ENCODE results near the gene C1QB. TPM values are rescaled to one million over a fixed set of nuclear protein-coding genes. Genes with fewer than 3 reads are reported as not detected.

Gene C1QB
- total RNA-seq, 6 donors from 2014 or later = 391 to 1,763 (median 1,026) TPM

DNA sequence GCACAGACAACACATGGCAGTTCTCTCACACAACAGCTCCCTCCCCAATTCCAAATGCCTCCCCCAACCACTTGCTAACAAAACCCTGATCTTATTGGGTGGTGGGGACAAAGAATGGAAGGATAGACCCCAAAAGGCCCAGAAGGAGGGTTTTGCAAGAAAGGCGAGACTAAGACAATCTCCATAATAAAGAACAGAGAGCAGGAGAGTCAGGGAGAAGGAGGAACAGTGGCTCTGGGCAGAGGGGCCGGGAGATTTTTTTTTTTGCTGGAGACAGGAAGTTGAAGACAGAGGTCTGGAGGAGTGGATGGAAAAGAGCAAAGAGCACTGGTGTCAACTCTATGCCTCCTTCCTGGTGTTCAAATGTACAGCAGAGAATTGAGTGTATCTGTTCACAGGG lies 23.1 kb upstream of the C1QB start:
- no peak for DNase-seq
- 35 to 44% methylated on average over 2 of the region's 2 CpGs for WGBS, 2 donors
- TF ChIP-seq EP300 (IDR thresholded peaks at IDR 0.05) (no peak), POLR2A (IDR thresholded peaks at IDR 0.05) (no peak), CTCF (IDR thresholded peaks at IDR 0.05) (no peak), POLR2AphosphoS5 (IDR thresholded peaks at IDR 0.05) (no peak)
- Histone ChIP-seq H3K27me3 (peaks cover 0 to 2% (median 0%) of the 10 kb centered on the region in 4 donors), H3K9me3 (no peaks in the 10 kb centered on the region), H3K4me1 (no peaks in the 10 kb centered on the region), H3K4me3 (no peak overlapping the region), H3K27ac (no peak overlapping the region), H3K36me3 (no peaks in the 10 kb centered on the region)
- no peak for ATAC-seq (ENCODE audit: low FRiP score in 2 of 2)

DNA sequence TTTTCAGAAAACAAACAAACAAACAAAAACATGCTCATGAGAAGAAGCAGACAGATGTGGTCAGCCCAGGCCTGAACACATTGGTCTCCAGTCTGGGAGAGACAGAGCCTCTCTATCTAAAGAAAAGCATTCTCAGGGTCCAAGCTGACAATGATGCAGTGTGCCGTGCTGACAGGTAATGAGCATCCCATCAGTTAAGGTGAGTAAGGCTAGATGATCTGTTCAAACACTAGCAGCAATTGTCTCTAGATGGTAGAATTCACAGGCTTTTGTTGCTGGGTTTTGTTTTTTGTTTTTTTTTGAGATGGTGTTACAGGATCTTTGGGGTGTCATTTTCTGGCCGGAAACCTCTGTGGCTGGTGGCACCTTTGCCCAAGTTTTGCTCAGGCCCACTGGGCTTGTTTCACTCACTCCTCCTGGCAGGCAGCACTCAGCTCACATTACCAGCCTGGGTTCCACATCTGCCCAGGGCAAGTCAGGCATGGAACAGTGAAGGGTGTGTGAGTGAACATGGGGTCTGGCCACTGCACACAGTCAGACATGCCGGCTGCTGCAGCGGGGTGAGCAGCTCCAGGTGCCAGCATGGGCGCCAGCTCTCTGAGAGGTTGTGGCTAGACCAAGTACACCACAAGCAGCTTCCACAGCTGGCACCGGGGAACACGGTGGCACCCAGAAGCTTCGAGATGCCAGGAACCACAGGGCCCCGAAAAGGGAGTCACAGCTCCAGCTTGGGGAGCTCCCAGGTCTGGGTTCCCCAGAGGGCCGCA lies 19.2 kb upstream of the C1QB start:
- DNase-seq (no peak), ATAC-seq (ENCODE audit: low FRiP score in 2 of 2) (no peak)
- Histone ChIP-seq H3K9me3 (no peaks in the 10 kb centered on the region), H3K4me1 (no peaks in the 10 kb centered on the region), H3K4me3 (no peak overlapping the region), H3K27ac (no peak overlapping the region), H3K36me3 (no peaks in the 10 kb centered on the region), H3K27me3 (no peaks in the 10 kb centered on the region)
- WGBS, 2 donors = 74 to 91% methylated on average over 6 to 10 of the region's 10 CpGs
- TF ChIP-seq POLR2AphosphoS5 (IDR thresholded peaks at IDR 0.05) = no peak
- TF ChIP-seq POLR2A (IDR thresholded peaks at IDR 0.05) = no peak
- TF ChIP-seq EP300 (IDR thresholded peaks at IDR 0.05) = no peak
- no peak for TF ChIP-seq CTCF (IDR thresholded peaks at IDR 0.05)

GRCh38 chr1:22635436-22635835 lies 17.6 kb upstream of the C1QB start:
- 66 to 73% methylated on average over 7 of the region's 7 CpGs for WGBS, 2 donors

GRCh38 chr1:22636353-22636752 lies 16.7 kb upstream of the C1QB start, which contains the start of gene C1QA:
Gene C1QA (plus strand): TSS chr1:22636628. CDS start chr1:22637617, 989 bp downstream.
- Histone ChIP-seq H3K36me3 (no peaks in the 10 kb centered on the region), H3K27me3 (no peaks in the 10 kb centered on the region), H3K4me1 (no peaks in the 10 kb centered on the region), H3K27ac (peak within 1 kb of the TSS in 3 of 4 donors; percentile 15 to 62 (median 40)), H3K4me3 (peak within 1 kb of the TSS in 3 of 4 donors; percentile 30 to 44 (median 36)), H3K9me3 (no peaks in the 10 kb centered on the region)
- DNase-seq (peak in 1 of 2 donors; percentile 52), ATAC-seq (ENCODE audit: low FRiP score in 2 of 2) (peak; percentile 44 to 90)
- TF ChIP-seq CTCF (IDR thresholded peaks at IDR 0.05) = no peak
- peak in 1 of 2 donors; percentile 52 for TF ChIP-seq POLR2AphosphoS5 (IDR thresholded peaks at IDR 0.05)
- no peak for TF ChIP-seq EP300 (IDR thresholded peaks at IDR 0.05)
- peak in 1 of 4 donors; percentile 66 for TF ChIP-seq POLR2A (IDR thresholded peaks at IDR 0.05)
- WGBS, 2 donors = 41 to 53% methylated on average over 4 to 5 of the region's 5 CpGs

More at GRCh38 chr1:22635436-22635835, 17.6 kb upstream of the C1QB start:
- no peaks in the 10 kb centered on the region for H3K9me3 ChIP-seq
- H3K4me3 ChIP-seq = no peak overlapping the region
- ATAC-seq (ENCODE audit: low FRiP score in 2 of 2) (no peak), DNase-seq (no peak)
- no peak overlapping the region for H3K27ac ChIP-seq
- no peaks in the 10 kb centered on the region for H3K27me3 ChIP-seq
- H3K36me3 ChIP-seq = no peaks in the 10 kb centered on the region
- H3K4me1 ChIP-seq = no peaks in the 10 kb centered on the region
- TF ChIP-seq POLR2A (IDR thresholded peaks at IDR 0.05) = no peak
- no peak for TF ChIP-seq POLR2AphosphoS5 (IDR thresholded peaks at IDR 0.05)
- no peak for TF ChIP-seq EP300 (IDR thresholded peaks at IDR 0.05)
- no peak for TF ChIP-seq CTCF (IDR thresholded peaks at IDR 0.05)

Measured in upper lobe of left lung (tissue), 6 donors.